Peyer's patch (tissue), 4 donors: ENCODE measurements around the gene AVPI1.

Experiments
- CTCF ChIP-seq, 6 experiments: fragments of 450-650 bp in 4 of 6; fragments of 200-600 bp in 2 of 6; sonication (generic) in 1 of 6; IDR thresholded peaks; one replicate each; pipeline ENCODE4 v1.5.1; 2017 to 2019; ENCODE audit warnings: antibody characterized with exemption in 6 of 6, mild to moderate bottlenecking in 3 of 6, moderate library complexity in 1 of 6
- POLR2A ChIP-seq, 2 donors: fragments of 450-650 bp; IDR thresholded peaks; one replicate each; pipeline ENCODE4 v1.5.1; 2017; ENCODE audit warnings: antibody characterized with exemption in 2 of 2, mild to moderate bottlenecking in 2 of 2, moderate library complexity in 2 of 2

- no peak for TF ChIP-seq CTCF (IDR thresholded peaks at IDR 0.05)
- no peak for TF ChIP-seq POLR2A (IDR thresholded peaks at IDR 0.05)
These were observed 46.2 kb upstream of the AVPI1 start for GRCh38 chr10:97733256-97733655.
